Measurements from ENCODE around the gene FOXO1. TPM values are rescaled to one million over a fixed set of nuclear protein-coding genes. Genes with fewer than 3 reads are reported as not detected.

Gene FOXO1
- total and polyA plus RNA-seq, 2 experiments from 2014 or later = 32.4 to 68.0 TPM

DNA sequence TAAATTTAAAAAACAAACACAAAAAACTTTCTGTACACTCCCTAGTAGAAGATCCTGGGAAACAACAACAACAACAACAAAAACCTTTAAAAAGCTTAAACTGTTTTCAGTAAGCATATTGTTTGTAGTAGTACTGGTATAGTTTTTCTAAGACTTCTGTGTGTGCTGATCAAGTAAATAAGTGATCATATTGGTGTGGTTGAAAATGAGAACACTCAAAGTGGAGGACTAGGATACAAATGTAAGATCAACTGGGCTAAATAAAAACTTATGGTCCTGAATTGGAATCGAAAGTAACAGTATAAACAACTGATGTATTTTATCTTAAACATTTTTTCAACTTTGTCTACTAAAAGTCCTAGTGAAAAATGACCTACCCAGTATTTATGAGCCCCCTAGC lies 135.5 kb downstream of the FOXO1 start:
- no peak overlapping the region for H3K27ac ChIP-seq (ENCODE audit: low read depth)
- H3K9me3 Mint-ChIP-seq = peaks cover 11% of the 10 kb centered on the region
- no peak for TF ChIP-seq EZH2 (IDR thresholded peaks at IDR 0.05; ENCODE audit: low read depth, unreplicated experiment)
- TF ChIP-seq, protein P1, sequence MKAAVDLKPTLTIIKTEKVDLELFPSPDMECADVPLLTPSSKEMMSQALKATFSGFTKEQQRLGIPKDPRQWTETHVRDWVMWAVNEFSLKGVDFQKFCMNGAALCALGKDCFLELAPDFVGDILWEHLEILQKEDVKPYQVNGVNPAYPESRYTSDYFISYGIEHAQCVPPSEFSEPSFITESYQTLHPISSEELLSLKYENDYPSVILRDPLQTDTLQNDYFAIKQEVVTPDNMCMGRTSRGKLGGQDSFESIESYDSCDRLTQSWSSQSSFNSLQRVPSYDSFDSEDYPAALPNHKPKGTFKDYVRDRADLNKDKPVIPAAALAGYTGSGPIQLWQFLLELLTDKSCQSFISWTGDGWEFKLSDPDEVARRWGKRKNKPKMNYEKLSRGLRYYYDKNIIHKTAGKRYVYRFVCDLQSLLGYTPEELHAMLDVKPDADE (IDR thresholded peaks at IDR 0.05) = no peak
- no peak for TF ChIP-seq JUNB (IDR thresholded peaks at IDR 0.05; ENCODE audit: unreplicated experiment)
- TF ChIP-seq, protein P2, sequence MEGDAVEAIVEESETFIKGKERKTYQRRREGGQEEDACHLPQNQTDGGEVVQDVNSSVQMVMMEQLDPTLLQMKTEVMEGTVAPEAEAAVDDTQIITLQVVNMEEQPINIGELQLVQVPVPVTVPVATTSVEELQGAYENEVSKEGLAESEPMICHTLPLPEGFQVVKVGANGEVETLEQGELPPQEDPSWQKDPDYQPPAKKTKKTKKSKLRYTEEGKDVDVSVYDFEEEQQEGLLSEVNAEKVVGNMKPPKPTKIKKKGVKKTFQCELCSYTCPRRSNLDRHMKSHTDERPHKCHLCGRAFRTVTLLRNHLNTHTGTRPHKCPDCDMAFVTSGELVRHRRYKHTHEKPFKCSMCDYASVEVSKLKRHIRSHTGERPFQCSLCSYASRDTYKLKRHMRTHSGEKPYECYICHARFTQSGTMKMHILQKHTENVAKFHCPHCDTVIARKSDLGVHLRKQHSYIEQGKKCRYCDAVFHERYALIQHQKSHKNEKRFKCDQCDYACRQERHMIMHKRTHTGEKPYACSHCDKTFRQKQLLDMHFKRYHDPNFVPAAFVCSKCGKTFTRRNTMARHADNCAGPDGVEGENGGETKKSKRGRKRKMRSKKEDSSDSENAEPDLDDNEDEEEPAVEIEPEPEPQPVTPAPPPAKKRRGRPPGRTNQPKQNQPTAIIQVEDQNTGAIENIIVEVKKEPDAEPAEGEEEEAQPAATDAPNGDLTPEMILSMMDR (conservative IDR thresholded peaks at IDR 0.05; ENCODE audit: low read depth in 2 of 2) = no peak
- TF ChIP-seq EZH2phosphoT487 (IDR thresholded peaks at IDR 0.05; ENCODE audit: unreplicated experiment) = no peak
- TF ChIP-seq, protein P3, sequence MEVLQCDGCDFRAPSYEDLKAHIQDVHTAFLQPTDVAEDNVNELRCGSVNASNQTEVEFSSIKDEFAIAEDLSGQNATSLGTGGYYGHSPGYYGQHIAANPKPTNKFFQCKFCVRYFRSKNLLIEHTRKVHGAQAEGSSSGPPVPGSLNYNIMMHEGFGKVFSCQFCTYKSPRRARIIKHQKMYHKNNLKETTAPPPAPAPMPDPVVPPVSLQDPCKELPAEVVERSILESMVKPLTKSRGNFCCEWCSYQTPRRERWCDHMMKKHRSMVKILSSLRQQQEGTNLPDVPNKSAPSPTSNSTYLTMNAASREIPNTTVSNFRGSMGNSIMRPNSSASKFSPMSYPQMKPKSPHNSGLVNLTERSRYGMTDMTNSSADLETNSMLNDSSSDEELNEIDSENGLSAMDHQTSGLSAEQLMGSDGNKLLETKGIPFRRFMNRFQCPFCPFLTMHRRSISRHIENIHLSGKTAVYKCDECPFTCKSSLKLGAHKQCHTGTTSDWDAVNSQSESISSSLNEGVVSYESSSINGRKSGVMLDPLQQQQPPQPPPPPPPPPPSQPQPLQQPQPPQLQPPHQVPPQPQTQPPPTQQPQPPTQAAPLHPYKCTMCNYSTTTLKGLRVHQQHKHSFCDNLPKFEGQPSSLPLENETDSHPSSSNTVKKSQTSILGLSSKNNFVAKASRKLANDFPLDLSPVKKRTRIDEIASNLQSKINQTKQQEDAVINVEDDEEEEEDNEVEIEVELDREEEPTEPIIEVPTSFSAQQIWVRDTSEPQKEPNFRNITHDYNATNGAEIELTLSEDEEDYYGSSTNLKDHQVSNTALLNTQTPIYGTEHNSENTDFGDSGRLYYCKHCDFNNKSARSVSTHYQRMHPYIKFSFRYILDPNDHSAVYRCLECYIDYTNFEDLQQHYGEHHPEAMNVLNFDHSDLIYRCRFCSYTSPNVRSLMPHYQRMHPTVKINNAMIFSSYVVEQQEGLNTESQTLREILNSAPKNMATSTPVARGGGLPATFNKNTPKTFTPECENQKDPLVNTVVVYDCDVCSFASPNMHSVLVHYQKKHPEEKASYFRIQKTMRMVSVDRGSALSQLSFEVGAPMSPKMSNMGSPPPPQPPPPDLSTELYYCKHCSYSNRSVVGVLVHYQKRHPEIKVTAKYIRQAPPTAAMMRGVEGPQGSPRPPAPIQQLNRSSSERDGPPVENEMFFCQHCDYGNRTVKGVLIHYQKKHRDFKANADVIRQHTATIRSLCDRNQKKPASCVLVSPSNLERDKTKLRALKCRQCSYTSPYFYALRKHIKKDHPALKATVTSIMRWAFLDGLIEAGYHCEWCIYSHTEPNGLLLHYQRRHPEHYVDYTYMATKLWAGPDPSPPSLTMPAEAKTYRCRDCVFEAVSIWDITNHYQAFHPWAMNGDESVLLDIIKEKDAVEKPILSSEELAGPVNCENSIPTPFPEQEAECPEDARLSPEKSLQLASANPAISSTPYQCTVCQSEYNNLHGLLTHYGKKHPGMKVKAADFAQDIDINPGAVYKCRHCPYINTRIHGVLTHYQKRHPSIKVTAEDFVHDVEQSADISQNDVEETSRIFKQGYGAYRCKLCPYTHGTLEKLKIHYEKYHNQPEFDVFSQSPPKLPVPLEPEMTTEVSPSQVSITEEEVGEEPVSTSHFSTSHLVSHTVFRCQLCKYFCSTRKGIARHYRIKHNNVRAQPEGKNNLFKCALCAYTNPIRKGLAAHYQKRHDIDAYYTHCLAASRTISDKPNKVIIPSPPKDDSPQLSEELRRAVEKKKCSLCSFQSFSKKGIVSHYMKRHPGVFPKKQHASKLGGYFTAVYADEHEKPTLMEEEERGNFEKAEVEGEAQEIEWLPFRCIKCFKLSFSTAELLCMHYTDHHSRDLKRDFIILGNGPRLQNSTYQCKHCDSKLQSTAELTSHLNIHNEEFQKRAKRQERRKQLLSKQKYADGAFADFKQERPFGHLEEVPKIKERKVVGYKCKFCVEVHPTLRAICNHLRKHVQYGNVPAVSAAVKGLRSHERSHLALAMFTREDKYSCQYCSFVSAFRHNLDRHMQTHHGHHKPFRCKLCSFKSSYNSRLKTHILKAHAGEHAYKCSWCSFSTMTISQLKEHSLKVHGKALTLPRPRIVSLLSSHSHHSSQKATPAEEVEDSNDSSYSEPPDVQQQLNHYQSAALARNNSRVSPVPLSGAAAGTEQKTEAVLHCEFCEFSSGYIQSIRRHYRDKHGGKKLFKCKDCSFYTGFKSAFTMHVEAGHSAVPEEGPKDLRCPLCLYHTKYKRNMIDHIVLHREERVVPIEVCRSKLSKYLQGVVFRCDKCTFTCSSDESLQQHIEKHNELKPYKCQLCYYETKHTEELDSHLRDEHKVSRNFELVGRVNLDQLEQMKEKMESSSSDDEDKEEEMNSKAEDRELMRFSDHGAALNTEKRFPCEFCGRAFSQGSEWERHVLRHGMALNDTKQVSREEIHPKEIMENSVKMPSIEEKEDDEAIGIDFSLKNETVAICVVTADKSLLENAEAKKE (CRISPR knock-in tag; IDR thresholded peaks at IDR 0.05) = no peak
- no peak for TF ChIP-seq NANOG (IDR thresholded peaks at IDR 0.05; ENCODE audit: borderline replicate concordance)
- no peak for TF ChIP-seq POLR2AphosphoS5 (IDR thresholded peaks at IDR 0.05; ENCODE audit: low read depth)
- TF ChIP-seq ZNF114 (CRISPR knock-in tag; IDR thresholded peaks at IDR 0.05) = no peak
- TF ChIP-seq ZNF331 (CRISPR knock-in tag; IDR thresholded peaks at IDR 0.05; ENCODE audit: low read depth) = no peak
- TF ChIP-seq STAT1 (IDR thresholded peaks at IDR 0.05; ENCODE audit: unreplicated experiment) = no peak
- TF ChIP-seq, protein P4, sequence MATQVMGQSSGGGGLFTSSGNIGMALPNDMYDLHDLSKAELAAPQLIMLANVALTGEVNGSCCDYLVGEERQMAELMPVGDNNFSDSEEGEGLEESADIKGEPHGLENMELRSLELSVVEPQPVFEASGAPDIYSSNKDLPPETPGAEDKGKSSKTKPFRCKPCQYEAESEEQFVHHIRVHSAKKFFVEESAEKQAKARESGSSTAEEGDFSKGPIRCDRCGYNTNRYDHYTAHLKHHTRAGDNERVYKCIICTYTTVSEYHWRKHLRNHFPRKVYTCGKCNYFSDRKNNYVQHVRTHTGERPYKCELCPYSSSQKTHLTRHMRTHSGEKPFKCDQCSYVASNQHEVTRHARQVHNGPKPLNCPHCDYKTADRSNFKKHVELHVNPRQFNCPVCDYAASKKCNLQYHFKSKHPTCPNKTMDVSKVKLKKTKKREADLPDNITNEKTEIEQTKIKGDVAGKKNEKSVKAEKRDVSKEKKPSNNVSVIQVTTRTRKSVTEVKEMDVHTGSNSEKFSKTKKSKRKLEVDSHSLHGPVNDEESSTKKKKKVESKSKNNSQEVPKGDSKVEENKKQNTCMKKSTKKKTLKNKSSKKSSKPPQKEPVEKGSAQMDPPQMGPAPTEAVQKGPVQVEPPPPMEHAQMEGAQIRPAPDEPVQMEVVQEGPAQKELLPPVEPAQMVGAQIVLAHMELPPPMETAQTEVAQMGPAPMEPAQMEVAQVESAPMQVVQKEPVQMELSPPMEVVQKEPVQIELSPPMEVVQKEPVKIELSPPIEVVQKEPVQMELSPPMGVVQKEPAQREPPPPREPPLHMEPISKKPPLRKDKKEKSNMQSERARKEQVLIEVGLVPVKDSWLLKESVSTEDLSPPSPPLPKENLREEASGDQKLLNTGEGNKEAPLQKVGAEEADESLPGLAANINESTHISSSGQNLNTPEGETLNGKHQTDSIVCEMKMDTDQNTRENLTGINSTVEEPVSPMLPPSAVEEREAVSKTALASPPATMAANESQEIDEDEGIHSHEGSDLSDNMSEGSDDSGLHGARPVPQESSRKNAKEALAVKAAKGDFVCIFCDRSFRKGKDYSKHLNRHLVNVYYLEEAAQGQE (IDR thresholded peaks at IDR 0.05; ENCODE audit: unreplicated experiment) = no peak
- no peak for TF ChIP-seq CREB1 (CRISPR knock-in tag; IDR thresholded peaks at IDR 0.05; ENCODE audit: low read depth)

More for the DNA sequence above, 135.5 kb downstream of the FOXO1 start:
- Histone ChIP-seq H3K27me3 (ENCODE audit: insufficient read depth) (no peaks in the 10 kb centered on the region), H3F3A (replicated peaks; ENCODE audit: low read depth) (no peaks in the 10 kb centered on the region), H3K4me2 (no peak overlapping the region), H2AFZ (no peak overlapping the region), H3K4me1 (ENCODE audit: insufficient read depth) (no peaks in the 10 kb centered on the region), H3K9me2 (ENCODE audit: insufficient read depth) (no peaks in the 10 kb centered on the region), H3K36me3 (ENCODE audit: insufficient read depth) (no peaks in the 10 kb centered on the region), H3K79me2 (replicated peaks; ENCODE audit: insufficient read depth) (no peaks in the 10 kb centered on the region), H3K4me3 (no peak overlapping the region), H4K20me1 (replicated peaks; ENCODE audit: insufficient read depth) (no peaks in the 10 kb centered on the region)
- no peak for ATAC-seq
- peaks cover 7% of the 10 kb centered on the region; the same call in 2 of the 3 replicates for H3K36me3 Mint-ChIP-seq (ENCODE audit: low read depth)
- no peak overlapping the region for H3K4me3 Mint-ChIP-seq
- no peak overlapping the region for H3K27ac Mint-ChIP-seq
- DNase-seq (ENCODE audit: low spot score) = no peak
- peaks cover 2% of the 10 kb centered on the region for H3K27me3 Mint-ChIP-seq (ENCODE audit: insufficient read depth, low read depth, poor library complexity)
- peaks cover 3% of the 10 kb centered on the region; the same call in 2 of the 3 replicates for H3K4me1 Mint-ChIP-seq
